H1 (cell line): ENCODE measurements around the gene LRRTM2. TPM values are rescaled to one million over a fixed set of nuclear protein-coding genes. Genes with fewer than 3 reads are reported as not detected.

Source experiments
- CTCF ChIA-PET: fragments of 300-600 bp; sonication (Branson Sonifier 250); formaldehyde crosslinking; loops from one replicate; lab custom pipeline; 2021; ENCODE audit not compliant: partially characterized antibody; lab: Charles Lee
- POLR2A ChIA-PET: fragments of 300-600 bp; sonication (Branson Sonifier 250); formaldehyde crosslinking; loops from one replicate; lab custom pipeline; 2021; ENCODE audit warnings: inconsistent platforms; ENCODE audit not compliant: partially characterized antibody; lab: Charles Lee
- DNase-seq, 2 experiments: peaks; one replicate each; pipeline versions ENCODE4 v3.0.0 to v3.0.0-alpha.2; 2010 to 2022; ENCODE audit warnings: low spot score in 2 of 2, low read depth in 1 of 2, mixed read lengths in 1 of 2
- FAIRE-seq: peaks from 2 replicates; lab custom pipeline; 2011; peaks lifted over from hg19 to GRCh38; lab: Jason Lieb, UNC
- H2AFZ ChIP-seq: 2 replicates; pipeline ENCODE4 v1.8.1; 2012; ENCODE audit warnings: low read length, inconsistent platforms
- H2AK5ac ChIP-seq: 2 replicates; pipeline ENCODE4 v1.6.1; 2013; ENCODE audit warnings: low read depth, low read length
- H2BK120ac ChIP-seq: replicated peaks from 2 replicates; pipeline ENCODE3; 2013; ENCODE audit warnings: low read depth, low read length, inconsistent platforms
- H2BK12ac ChIP-seq: 2 replicates; pipeline ENCODE4 v1.6.1; 2013; ENCODE audit warnings: low read depth, low read length
- H2BK15ac ChIP-seq: 2 replicates; pipeline ENCODE4 v1.6.1; 2013; ENCODE audit warnings: low read length
- H2BK20ac ChIP-seq: 2 replicates; pipeline ENCODE4 v1.6.1; 2013; ENCODE audit warnings: low read length
- H2BK5ac ChIP-seq: 2 replicates; pipeline ENCODE4 v1.6.1; 2013; ENCODE audit warnings: low read depth, low read length
- H3K14ac ChIP-seq: 2 replicates; pipeline ENCODE4 v1.6.1; 2013; ENCODE audit warnings: inconsistent platforms; ENCODE audit not compliant: insufficient read length
- H3K18ac ChIP-seq: 2 replicates; pipeline ENCODE4 v1.6.1; 2013; ENCODE audit warnings: low read length; ENCODE audit errors: extremely low read depth
- H3K23ac ChIP-seq: 2 replicates; pipeline ENCODE4 v1.6.1; 2013; ENCODE audit warnings: inconsistent platforms; ENCODE audit not compliant: insufficient read length
- H3K23me2 ChIP-seq: 2 replicates; pipeline ENCODE4 v1.6.1; 2013; ENCODE audit warnings: low read depth, low read length
- H3K27ac ChIP-seq: 2 replicates; pipeline ENCODE4 v1.6.1; 2011; ENCODE audit warnings: low read depth, low read length, inconsistent platforms
- H3K27me3 ChIP-seq, 4 experiments: replicated peaks in 1 of 4; 1 replicate in 1 of 4; 2 replicates in 3 of 4; pipeline versions ENCODE4 v1.6.1 to v1.8.1; 2011 to 2013; ENCODE audit warnings: low read length in 3 of 4, mild to moderate bottlenecking in 3 of 4, inconsistent platforms in 2 of 4, mixed read lengths in 2 of 4, moderate library complexity in 1 of 4; ENCODE audit not compliant: control insufficient read depth in 3 of 4, insufficient read depth in 3 of 4; ENCODE audit errors: extremely low read depth in 1 of 4
- H3K36me3 ChIP-seq, 4 experiments: 2 replicates each; pipeline versions ENCODE4 v1.6.1 to v1.8.1; 2011 to 2013; ENCODE audit warnings: mild to moderate bottlenecking in 4 of 4, low read length in 3 of 4, moderate library complexity in 2 of 4, control low read depth in 1 of 4, inconsistent platforms in 1 of 4; ENCODE audit not compliant: insufficient read depth in 4 of 4, control insufficient read depth in 2 of 4
- H3K4ac ChIP-seq: replicated peaks from 2 replicates; pipeline ENCODE3; 2013; ENCODE audit warnings: low read length, low read depth, mixed read lengths, inconsistent platforms; ENCODE audit not compliant: insufficient read length
- H3K4me1 ChIP-seq, 4 experiments: replicated peaks in 1 of 4; 1 replicate in 1 of 4; 2 replicates in 3 of 4; pipeline versions ENCODE4 v1.6.1 to v1.8.1; 2011 to 2013; ENCODE audit warnings: low read length in 3 of 4, inconsistent platforms in 2 of 4, mixed read lengths in 1 of 4; ENCODE audit not compliant: insufficient read depth in 4 of 4, control insufficient read depth in 3 of 4
- H3K4me2 ChIP-seq, 2 experiments: 2 replicates each; pipeline versions ENCODE4 v1.6.1 to v1.8.1; 2011 to 2013; ENCODE audit warnings: low read depth in 2 of 2, low read length in 2 of 2, control low read depth in 1 of 2, inconsistent platforms in 1 of 2, mild to moderate bottlenecking in 1 of 2; ENCODE audit not compliant: insufficient read depth in 1 of 2
- H3K4me3 ChIP-seq, 4 experiments: fragments of 200-600, 300-600 bp in 1 of 4; sonication (generic), shearing (Covaris generic), sonication (Bioruptor Twin) in 1 of 4; 2 replicates each; pipeline versions ENCODE4 v1.5.1 to v1.8.1; 2011 to 2016; ENCODE audit warnings: low read length in 4 of 4, low read depth in 3 of 4, control low read depth in 2 of 4, inconsistent platforms in 2 of 4, mild to moderate bottlenecking in 2 of 4, mixed read lengths in 1 of 4, moderate library complexity in 1 of 4; ENCODE audit not compliant: insufficient read depth in 2 of 4; ENCODE audit errors: extremely low read depth in 1 of 4
- H3K56ac ChIP-seq: replicated peaks from 2 replicates; pipeline ENCODE3; 2013; ENCODE audit warnings: low read depth, mild to moderate bottlenecking, mixed read lengths, low read length, inconsistent platforms; ENCODE audit not compliant: insufficient read length
- H3K79me1 ChIP-seq: 2 replicates; pipeline ENCODE4 v1.6.1; 2013; ENCODE audit warnings: low read depth, low read length, control low read depth
- H3K79me2 ChIP-seq, 2 experiments: 2 replicates each; pipeline versions ENCODE4 v1.6.1 to v1.8.1; 2012 to 2013; ENCODE audit warnings: low read length in 2 of 2, mild to moderate bottlenecking in 2 of 2, inconsistent platforms in 1 of 2; ENCODE audit not compliant: insufficient read depth in 2 of 2, control insufficient read depth in 1 of 2
- H3K9ac ChIP-seq, 4 experiments: replicated peaks in 1 of 4; 1 replicate in 1 of 4; 2 replicates in 3 of 4; pipeline versions ENCODE4 v1.6.1 to v1.8.1; 2011 to 2013; ENCODE audit warnings: low read depth in 3 of 4, low read length in 3 of 4, control low read depth in 2 of 4, mild to moderate bottlenecking in 2 of 4, moderate library complexity in 2 of 4, inconsistent platforms in 1 of 4; ENCODE audit errors: extremely low read depth in 1 of 4
- H3K9me3 ChIP-seq, 2 experiments: 2 replicates each; pipeline versions ENCODE4 v1.6.1 to v1.8.1; 2012 to 2013; ENCODE audit warnings: mild to moderate bottlenecking in 2 of 2, moderate library complexity in 2 of 2, control low read depth in 1 of 2, inconsistent platforms in 1 of 2, low read depth in 1 of 2, low read length in 1 of 2, mixed read lengths in 1 of 2; ENCODE audit not compliant: insufficient read depth in 2 of 2
- H4K20me1 ChIP-seq, 2 experiments: replicated peaks in 1 of 2; 2 replicates each; pipeline versions ENCODE3 to v1.8.1; 2011 to 2013; ENCODE audit warnings: inconsistent platforms in 2 of 2, low read length in 2 of 2, mild to moderate bottlenecking in 1 of 2; ENCODE audit not compliant: insufficient read depth in 2 of 2, control insufficient read depth in 1 of 2
- H4K5ac ChIP-seq: 2 replicates; pipeline ENCODE4 v1.6.1; 2013; ENCODE audit warnings: low read length, low read depth, mixed read lengths, inconsistent platforms; ENCODE audit not compliant: insufficient read length
- H4K8ac ChIP-seq: 2 replicates; pipeline ENCODE4 v1.8.0; 2013; ENCODE audit warnings: mild to moderate bottlenecking, moderate library complexity, low read length, inconsistent platforms; ENCODE audit not compliant: insufficient read depth; ENCODE audit errors: extremely low read depth
- H4K91ac ChIP-seq: replicated peaks from 2 replicates; pipeline ENCODE3; 2013; ENCODE audit warnings: low read length, mixed read lengths, inconsistent platforms; ENCODE audit not compliant: insufficient read length
- FOSL1 ChIP-seq: IDR thresholded peaks from 2 replicates; pipeline ENCODE4 v1.6.1; 2011; ENCODE audit warnings: mild to moderate bottlenecking, low read depth, low read length, moderate library complexity; ENCODE audit not compliant: insufficient read depth
- JUND ChIP-seq: IDR thresholded peaks from 2 replicates; pipeline ENCODE4 v1.6.1; 2011; ENCODE audit warnings: mild to moderate bottlenecking, improper control_type of control experiment, low read length
- KDM5A ChIP-seq: fragments of 200-600 bp; IDR thresholded peaks from 2 replicates; pipeline ENCODE4 v1.7.1; 2012; ENCODE audit warnings: mild to moderate bottlenecking, low read length, inconsistent platforms, mixed read lengths
- MAX ChIP-seq: IDR thresholded peaks from 2 replicates; pipeline ENCODE4 v1.6.1; 2012; ENCODE audit warnings: inconsistent platforms
- SIN3A ChIP-seq, 2 experiments: IDR thresholded peaks in 1 of 2; conservative IDR thresholded peaks in 1 of 2; 2 replicates each; pipeline ENCODE4 v1.6.1; 2011 to 2012; ENCODE audit warnings: low read length in 2 of 2, improper control_type of control experiment in 1 of 2, low read depth in 1 of 2, mild to moderate bottlenecking in 1 of 2
- SIRT6 ChIP-seq: IDR thresholded peaks from one replicate; pipeline ENCODE4 v1.7.1; 2012; ENCODE audit warnings: low read length, inconsistent platforms
- SUZ12 ChIP-seq: fragments of 200-600 bp; sonication (generic); IDR thresholded peaks from 2 replicates; pipeline ENCODE4 v1.6.1; 2012; ENCODE audit warnings: mild to moderate bottlenecking, inconsistent platforms, low read length, moderate library complexity, mixed read lengths
- TEAD4 ChIP-seq: IDR thresholded peaks from 2 replicates; pipeline ENCODE4 v1.6.1; 2012; ENCODE audit warnings: low read depth, low read length, inconsistent platforms, mixed read lengths
- USF2 ChIP-seq: IDR thresholded peaks from 2 replicates; pipeline ENCODE4 v1.6.1; 2011; ENCODE audit warnings: low read length, improper control_type of control experiment
- WGBS, 2 experiments: shearing (Covaris generic) in 1 of 2; methylation state at CpG; one replicate each; pipeline versions ENCODE4 v1.1.6 to v1.1.7; 2013 to 2015; ENCODE audit warnings: low lambda C conversion rate in 2 of 2, mixed read lengths in 2 of 2, inconsistent platforms in 1 of 2, low coverage in 1 of 2, missing lambda C conversion rate in 1 of 2; ENCODE audit not compliant: insufficient replicate concordance in 2 of 2, insufficient coverage in 1 of 2, insufficient read length in 1 of 2; ENCODE audit errors: extremely low coverage in 1 of 2, missing lambda C conversion rate in 1 of 2; 5-methylcytosine and 5-hydroxymethylcytosine counted together
- polyA plus RNA-seq, 7 experiments: library from polyadenylated mRNA; depleted of rRNA in 3 of 7; stranded (reverse) in 5 of 7; unstranded in 2 of 7; fragments of >200 nt in 5 of 7; fragments of 200-250 nt in 2 of 7; gene quantifications; 1 replicate in 5 of 7; 2 replicates in 1 of 7; 4 replicates in 1 of 7; pipeline versions ENCODE4 v1.2.1 to v1.2.3, GENCODE V29; 2011 to 2013; ENCODE audit warnings: missing spikeins in 2 of 7, mixed read lengths in 2 of 7
- total RNA-seq: library from RNA; stranded (reverse); fragmentation: NEBNext Ultra II Directional; extraction: Animal tissue kit (Norgen Biotek cat#: 25700); gene quantifications from 2 replicates; pipeline ENCODE4 v1.2.1, GENCODE V29; 2021

LRRTM2 gene
- total and polyA plus RNA-seq, 2 of the 8 experiments (the other 6 are each of a cell fraction or from before 2014, with no cell fraction given), result not detected

- Histone ChIP-seq H4K91ac (no peak overlapping the region), H4K5ac (no peak overlapping the region), H4K20me1 (no peaks in the 10 kb centered on the region), H3K23me2 (no peaks in the 10 kb centered on the region), H3K4ac (no peak overlapping the region), H2BK15ac (no peak overlapping the region), H2BK120ac (no peak overlapping the region), H4K8ac (no peak overlapping the region), H2BK12ac (no peak overlapping the region), H2AK5ac (no peak overlapping the region), H3K14ac (no peak overlapping the region), H3K4me1 (peaks cover 3 to 22% (median 17%) of the 10 kb centered on the region in 4 experiments; a peak in 5 of 7 replicates), H3K18ac (no peak overlapping the region), H3K9me3 (no peaks in the 10 kb centered on the region)
- WGBS, 2 experiments, result 91% methylated on average over 3 of the region's 3 CpGs; no CpG with 5 or more reads in 1 of the 2 experiments
- DNase-seq, result no peak
- POLR2A ChIA-PET, result interaction anchor here (1.1 kb wide), 1 partner anchor 9 kb away, joined by 3 read pairs; no protein-coding TSS in a partner anchor
- TF ChIP-seq USF2, result no peak
- TF ChIP-seq TEAD4, result no peak
- TF ChIP-seq JUND, result no peak
- no peak for TF ChIP-seq KDM5A
- TF ChIP-seq SIRT6, result no peak
- no peak for TF ChIP-seq SIN3A (conservative IDR thresholded peaks at IDR 0.05 in 1 of 2, IDR thresholded peaks at IDR 0.05 in 1 of 2; ENCODE audit: low read depth in 1 of 2, low read length in 2 of 2)
- no peak for TF ChIP-seq FOSL1
- no peak for TF ChIP-seq SUZ12
- no peak for TF ChIP-seq MAX
- TF ChIP-seq, all 59 proteins: peak for 0
- Histone ChIP-seq H2BK5ac (no peak overlapping the region), H3K4me3 (no peak overlapping the region), H3K27me3 (no peaks in the 10 kb centered on the region), H2BK20ac (no peak overlapping the region), H3K36me3 (0 out of 8 replicates have a peak, but pooled peaks cover 0 to 1% (median 0%) of the 10 kb centered on the region in 4 experiments), H3K23ac (no peak overlapping the region), H3K79me1 (no peaks in the 10 kb centered on the region; the same call in 1 of the 2 replicates), H3K9ac (no peak overlapping the region), H3K56ac (no peak overlapping the region), H3K27ac (no peak overlapping the region), H3K4me2 (no peak overlapping the region), H3K79me2 (peaks cover 0 to 92% of the 10 kb centered on the region in 2 experiments), H2AFZ (no peak overlapping the region)
- no peak for FAIRE-seq
- CTCF ChIA-PET, result interaction anchor here (1.1 to 1.7 kb wide), 2 partner anchors 49 to 86 kb away, joined by 4 to 5 read pairs; no protein-coding TSS in a partner anchor
These were observed 811 bp upstream of the LRRTM2 start for GRCh38 chr5:138875946-138876345.
